NCI-H2196 treated with DMSO at 0.1 percent for 48 hours (cell line): ENCODE measurements around the gene ITIH3.

Experiments
- DNase-seq: peaks from one replicate; lab custom pipeline; 2025; ENCODE audit not compliant: unreplicated experiment; lab: John Stamatoyannopoulos, UW

Gene ITIH3

DNA sequence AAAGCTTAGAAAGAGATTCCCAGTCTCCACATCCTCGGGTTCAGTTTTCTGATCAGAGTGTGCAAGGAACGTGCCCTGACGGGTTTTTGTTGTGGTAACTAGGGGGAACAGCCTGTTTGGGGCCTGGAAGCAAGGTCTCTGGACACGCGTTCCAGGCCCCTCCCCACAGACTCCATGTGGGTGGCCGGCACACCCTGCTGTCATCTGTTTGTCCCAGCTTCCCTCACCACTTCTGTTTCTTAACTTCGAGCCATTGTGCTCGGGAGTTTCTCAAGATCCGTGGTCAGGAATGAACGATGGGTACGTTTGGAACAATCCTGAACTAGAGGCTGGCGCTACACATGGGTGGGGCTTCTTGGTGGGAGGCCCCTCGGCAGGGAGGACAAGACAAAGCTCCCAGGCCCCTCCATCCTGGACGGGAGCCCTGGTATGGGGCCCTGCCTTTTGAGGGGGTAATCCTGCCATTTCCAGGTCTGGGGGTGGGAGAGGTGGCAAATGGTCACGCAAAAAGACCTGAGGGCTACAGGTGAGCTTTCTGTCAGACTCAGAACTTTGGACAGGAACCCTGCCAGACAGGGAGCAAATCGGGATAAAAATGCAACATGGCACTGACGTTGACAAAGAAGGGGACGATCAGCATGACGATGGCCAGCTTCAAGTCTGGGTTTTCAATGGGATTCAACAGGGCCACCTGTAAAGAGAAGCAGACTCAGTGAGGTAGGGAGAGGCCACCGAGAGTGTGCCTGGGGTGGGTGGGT, 48.7 kb downstream of the ITIH3 start:
- no peak for DNase-seq

DNA sequence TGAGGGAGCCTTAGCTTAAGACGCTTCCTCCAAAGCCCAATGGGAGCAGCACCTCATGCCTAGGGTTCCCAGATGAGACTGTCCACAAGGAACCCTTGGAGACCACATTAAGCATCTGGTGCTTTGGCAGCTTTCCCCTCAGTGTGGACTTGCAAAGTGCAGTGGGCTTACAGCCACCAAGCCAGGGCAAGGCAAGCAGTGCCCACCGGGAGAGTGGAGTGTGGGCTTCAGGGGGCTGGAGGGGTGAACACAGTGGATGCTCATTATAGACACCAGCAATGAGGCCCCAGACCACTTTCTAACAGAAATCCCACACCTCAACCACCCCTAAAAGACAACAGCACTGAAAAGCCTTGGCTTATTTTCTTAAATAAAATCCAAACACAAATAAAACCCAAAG, 49.3 kb downstream of the ITIH3 start:
- no peak for DNase-seq

DNA sequence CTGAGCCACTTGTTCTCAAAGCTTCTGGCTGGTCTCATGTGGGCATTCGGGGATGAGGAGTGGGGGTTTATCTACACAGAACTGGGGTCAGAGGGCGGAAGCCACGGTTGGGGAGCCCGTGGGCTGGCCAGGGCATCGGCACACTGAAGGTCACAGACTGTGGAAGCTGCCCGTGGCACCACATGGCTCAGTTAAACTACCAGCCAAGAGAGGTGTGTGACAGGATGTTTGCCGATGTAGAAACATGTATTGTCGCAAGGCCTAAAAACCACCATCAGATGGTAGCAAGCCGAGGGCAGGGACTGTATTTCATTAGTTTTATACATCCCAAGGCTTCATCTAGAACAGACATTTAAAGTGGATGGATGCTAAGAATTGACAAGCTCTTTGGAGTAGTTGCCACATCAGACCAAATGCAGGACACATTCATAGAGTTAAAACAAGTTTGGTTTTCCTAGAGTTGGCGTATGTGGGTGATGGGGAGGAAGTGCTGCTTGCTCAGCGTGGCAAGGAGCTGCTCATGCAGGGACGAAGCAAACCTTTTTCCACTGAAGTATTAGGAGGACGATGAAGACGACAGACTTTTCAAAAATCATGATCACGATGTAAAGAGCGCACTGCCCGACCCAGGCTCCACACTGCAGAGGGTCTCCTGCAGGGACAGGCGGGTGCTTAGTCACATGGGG, 49.8 kb downstream of the ITIH3 start:
- no peak for DNase-seq

DNA sequence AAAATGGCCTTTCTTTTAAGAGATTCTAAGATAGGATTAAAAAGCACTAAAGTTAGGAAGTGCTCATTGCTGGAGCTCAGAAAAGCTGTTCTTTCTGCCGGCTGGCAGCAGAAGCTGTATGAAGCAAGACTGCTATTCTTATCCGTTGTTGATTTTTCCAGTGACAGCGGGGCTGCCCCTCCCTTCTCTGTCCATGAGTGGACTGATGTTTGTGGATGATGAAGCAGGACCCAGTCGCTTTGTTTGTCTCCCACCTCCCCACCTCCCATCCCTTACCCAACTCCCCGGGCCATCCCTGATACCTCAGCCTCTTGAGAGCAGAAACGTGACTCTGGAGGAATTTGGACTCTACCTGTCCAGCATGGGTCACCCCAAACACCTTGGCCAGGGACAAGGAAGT, 50.6 kb downstream of the ITIH3 start:
- DNase-seq = no peak

DNA sequence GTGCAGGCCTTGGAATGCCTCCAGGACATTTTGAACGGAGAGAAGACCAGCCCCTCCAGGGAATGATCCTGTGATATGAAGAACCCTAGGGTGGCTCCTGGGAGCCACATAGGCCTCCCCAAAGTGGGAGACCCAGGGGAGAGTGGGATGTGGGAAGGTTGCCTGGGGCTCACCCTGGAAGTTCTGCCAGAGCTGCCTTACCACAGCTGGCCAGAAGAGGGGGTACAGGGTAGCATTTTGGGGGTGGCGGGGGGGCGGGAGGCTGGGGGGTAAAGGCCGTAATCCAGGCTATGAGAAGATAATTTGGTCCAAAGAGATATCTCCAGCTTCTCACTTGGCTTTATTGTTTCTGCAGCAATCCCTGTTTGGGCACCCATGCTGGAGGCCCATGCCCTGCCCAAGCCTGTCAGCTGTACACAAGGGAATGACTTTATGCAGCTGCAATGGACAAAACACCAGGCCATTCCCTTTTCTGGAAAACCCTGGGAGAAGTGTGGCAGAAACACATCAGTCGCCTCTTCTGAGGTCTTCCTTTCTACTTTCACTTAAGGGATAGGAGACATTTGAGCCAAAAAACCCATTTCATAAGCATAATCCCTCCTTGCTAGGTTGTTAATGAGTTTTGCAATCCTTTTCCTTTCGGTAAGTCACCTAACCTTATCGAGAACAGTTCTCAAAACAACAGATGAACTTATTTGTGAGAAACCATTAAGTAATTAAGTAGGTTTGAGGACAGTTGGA, 51.3 kb downstream of the ITIH3 start:
- DNase-seq = no peak

DNA sequence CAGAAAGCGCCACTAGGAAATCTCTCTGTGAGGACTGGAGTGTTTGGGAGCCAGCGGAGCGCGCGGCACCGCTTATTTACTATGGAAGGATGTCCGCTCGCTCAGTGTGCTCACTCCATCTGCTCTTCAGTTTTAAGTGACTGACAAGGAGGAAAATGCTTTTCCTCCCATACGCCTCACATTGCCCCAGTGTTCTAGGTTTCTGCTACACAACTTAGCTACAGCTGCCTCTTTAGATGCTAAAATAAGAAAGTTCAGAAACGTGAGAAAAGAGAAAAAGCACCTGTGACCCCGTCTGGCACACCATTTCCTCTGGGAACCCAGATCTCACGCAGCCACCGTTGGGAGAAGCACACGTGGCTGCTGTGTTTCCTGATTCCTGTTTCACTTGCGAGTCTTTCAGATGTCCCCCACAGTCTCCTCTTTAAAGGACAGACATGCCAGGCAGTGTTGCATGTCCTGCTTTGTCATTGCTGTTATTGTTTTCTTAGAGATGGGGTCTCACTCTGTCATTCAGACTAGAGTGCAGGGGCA, 51.9 kb downstream of the ITIH3 start:
- no peak for DNase-seq

DNA sequence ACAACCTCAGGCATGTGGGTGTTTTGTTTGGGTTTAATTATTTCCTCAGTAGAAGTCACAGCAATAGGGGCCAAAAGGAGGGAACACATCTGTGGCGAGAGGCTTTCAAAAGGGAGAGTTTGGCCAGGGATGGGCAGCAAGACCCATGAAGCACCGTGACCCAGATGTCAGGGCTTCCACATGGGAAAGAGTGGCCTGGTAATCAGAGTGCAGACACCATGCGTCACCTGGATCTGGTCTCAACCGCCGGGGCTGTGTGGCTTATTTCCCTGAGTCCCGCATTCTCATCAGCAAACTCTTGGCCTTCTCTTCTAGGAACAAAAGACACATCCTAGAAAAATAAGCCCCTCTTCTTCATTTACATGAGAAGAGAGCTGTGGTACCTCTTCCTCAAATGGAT, 52.6 kb downstream of the ITIH3 start:
- no peak for DNase-seq

DNA sequence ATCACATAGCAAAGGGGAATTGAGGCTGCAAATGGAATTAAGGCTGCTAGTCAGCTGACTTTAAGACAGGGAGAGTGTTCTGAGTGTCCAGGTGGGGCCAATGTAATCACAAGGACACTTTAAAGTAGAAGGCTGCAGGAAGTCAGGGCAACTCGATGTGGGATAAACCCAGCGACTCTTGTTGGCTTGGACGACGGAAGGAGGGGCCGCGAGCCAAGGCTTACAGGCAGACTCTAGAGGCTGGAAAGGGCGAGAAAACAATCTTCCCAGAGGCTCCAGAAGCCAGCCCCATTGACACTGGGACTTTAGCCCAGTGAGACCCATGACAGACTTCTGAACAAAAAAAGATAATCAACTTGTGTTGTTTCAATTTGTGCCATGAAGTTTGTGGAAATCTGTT, 53.1 kb downstream of the ITIH3 start:
- no peak for DNase-seq

DNA sequence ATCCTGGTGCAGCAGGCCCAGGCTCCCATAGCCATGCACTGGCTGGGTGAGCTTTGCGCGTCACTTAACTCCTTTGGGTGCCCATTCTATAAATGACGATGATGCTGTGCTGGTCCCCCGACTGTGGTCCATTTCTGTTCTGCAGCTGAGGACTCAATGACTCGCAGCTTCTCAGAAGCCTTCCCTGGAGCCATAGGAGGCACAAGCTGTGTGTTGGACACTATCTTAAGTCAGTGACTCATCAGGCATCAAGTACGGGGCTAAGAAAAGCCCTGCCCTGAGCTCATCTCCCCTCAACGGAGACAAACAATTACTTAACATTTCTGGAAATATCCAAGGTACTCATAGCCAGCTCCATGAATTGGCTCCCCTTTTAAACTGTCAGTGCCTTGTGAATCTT, 54.0 kb downstream of the ITIH3 start:
- no peak for DNase-seq

DNA sequence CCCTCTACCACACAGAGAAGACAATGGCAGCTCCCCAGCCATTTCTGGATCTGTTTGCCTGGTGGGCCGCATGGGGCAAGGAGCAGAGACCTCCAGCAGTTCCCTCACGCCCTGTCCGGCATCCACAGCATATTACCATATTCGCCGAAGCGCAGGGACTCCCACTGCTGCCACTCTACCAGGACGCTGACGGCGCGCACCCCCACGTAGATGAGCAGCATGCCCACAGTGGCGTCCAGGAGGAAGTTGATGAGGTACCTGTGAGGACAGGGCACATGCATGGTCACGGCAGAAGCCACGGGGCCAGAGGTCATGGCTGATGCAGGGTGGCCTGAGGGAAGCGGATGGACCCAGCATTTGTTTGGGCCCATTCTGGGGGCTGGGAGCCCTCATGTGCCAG, 55.1 kb downstream of the ITIH3 start:
- no peak for DNase-seq

DNA sequence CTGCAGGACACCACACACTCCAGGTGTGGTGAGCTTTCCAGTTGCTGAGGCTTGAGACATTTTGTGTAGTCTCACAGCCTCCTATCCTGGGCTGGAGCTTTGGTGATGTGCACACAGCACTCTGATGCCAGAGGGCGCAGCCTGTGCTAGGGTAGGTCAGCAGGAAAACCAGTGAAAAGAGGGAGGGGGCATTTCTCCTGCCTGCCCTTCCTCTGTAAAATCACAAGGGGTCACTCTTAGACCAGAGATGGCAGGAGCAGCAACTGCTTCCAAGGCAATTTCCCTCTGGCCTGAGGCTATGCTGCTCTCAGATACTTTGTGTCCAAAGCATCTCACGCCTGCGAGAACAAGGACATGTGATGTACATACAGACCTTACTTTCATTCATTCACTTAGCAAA, 56.8 kb downstream of the ITIH3 start:
- DNase-seq = no peak

DNA sequence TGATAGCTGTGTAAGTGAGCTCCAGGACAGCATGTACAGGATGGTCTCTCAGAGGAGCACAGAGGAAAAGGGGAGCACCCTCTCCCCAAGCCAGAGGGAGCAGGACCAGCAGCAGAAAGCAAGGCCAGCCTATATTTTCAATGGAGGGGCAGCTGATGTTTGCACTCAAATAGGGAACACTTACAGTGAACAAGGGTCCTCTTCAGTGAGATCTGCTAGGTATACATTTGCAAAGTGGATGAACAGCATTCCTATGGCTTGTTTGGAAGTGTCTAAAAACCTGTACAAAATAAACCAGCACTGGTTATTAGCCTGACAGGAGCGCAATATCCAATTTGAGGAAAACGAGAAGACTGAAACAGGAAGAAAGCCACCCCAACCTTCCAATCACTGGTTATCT, 57.8 kb downstream of the ITIH3 start:
- DNase-seq = no peak

DNA sequence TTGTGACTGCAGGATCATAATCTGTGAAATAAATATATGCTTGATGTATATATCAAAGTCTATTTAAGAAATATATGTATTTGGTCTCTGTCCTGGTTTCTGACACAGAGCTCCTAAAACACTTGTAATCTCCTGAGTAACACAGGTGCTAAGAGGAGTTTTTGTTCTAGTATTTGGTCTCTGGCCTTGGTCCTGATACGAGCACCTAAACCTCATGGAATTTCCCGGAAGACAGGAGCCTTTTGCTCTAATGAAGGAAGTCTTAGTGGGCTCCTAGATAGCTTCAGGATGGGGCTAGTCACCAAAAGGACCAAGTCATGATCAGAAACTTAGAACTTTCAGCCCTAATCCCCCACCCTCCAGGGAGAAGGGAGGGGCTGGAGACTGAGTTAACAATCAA, 59.4 kb downstream of the ITIH3 start:
- DNase-seq = no peak

DNA sequence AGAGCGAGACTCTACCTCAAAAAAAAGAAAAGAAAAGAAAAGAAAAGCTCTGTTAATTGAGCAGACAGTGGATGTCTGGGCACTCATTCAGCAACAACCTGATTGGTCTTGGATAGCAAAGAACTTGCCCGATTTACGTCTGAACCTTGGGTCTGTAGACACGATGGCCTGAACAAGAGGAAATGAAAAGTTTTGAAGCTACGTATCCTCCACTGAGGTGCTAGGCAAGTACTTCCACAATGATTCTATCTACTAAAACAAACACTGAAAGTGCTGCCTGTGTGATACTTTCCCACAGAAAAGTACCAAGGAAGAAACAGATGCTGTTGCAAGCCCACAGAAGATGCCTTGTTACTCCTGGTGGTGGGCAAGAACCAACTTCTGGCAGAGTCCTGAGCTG, 62.1 kb downstream of the ITIH3 start:
- DNase-seq = no peak

DNA sequence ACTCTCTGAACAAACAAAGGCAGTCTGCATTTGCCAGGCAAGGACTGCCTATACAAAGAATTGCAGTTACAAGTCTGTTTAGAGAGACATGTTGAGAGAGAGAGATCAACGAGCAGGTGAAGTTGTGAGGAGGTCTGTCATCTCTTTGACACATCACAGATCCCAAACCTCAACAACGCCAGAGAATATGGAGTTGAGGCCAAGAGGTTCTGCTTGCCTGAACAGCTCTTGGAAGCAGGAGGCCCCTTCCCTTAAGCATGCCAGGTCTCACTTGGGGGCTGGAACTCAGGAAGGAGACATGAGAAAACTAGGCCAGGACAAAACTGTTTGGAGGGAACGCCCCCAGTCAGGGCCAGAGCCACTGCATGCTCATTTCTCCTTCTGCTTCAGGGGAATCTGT, 62.5 kb downstream of the ITIH3 start:
- no peak for DNase-seq

DNA sequence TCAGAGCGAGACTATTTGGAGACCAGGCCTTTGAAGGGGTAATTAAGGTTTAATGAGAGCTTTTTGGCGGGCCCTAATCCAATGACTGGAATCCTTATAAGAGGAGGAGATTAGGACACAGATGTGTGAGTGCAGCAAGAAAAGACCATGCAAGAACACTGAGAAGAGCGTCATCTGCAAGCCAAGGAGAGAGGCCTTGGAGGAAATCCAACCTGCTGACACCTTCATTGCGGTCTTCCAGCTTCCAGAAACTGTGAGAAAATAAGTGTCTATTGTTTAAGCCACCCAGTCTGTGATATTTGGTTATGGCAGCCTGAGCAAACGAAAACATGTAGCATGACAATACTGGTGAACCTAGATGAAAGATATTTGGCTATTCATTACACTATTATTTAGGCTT, 63.3 kb downstream of the ITIH3 start:
- DNase-seq = no peak
